ENCODE results near the gene TPST2. TPM values are rescaled to one million over a fixed set of nuclear protein-coding genes. Genes with fewer than 3 reads are reported as not detected.

Gene TPST2
- total RNA-seq, 1 donor from 2014 or later, result 63.1 TPM

DNA sequence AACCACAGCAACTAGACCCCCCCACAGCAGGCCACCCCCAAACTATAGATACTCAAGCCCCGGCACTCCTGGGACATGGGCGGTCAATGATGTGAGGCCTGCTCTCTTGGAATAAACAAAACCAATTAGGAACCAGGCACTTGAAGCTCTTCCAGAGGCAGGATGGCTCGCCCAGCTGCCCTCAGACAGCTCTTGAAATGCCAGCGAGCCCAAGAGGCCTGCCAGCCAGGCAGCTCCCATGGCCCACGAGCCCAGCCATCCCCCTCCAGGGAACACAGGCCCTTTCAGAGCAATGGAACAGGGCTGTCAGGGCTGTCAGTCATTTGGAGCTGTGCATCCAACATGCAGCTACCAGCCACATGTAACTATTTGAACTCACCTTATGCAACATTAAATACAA lies 43.6 kb downstream of the TPST2 start:
- ATAC-seq (peak; percentile 32 to 33), DNase-seq (no peak)
- Histone ChIP-seq H3K4me3 (no peak overlapping the region), H3K27ac (no peak overlapping the region), H3K4me1 (peaks cover 48% of the 10 kb centered on the region), H3K36me3 (peaks cover 23% of the 10 kb centered on the region), H3K27me3 (ENCODE audit: low read depth) (no peaks in the 10 kb centered on the region), H3K9me3 (no peaks in the 10 kb centered on the region)
- intact Hi-C loops (cut with DNase I), result no loop called here
- TF ChIP-seq, protein P1, sequence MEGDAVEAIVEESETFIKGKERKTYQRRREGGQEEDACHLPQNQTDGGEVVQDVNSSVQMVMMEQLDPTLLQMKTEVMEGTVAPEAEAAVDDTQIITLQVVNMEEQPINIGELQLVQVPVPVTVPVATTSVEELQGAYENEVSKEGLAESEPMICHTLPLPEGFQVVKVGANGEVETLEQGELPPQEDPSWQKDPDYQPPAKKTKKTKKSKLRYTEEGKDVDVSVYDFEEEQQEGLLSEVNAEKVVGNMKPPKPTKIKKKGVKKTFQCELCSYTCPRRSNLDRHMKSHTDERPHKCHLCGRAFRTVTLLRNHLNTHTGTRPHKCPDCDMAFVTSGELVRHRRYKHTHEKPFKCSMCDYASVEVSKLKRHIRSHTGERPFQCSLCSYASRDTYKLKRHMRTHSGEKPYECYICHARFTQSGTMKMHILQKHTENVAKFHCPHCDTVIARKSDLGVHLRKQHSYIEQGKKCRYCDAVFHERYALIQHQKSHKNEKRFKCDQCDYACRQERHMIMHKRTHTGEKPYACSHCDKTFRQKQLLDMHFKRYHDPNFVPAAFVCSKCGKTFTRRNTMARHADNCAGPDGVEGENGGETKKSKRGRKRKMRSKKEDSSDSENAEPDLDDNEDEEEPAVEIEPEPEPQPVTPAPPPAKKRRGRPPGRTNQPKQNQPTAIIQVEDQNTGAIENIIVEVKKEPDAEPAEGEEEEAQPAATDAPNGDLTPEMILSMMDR (IDR thresholded peaks at IDR 0.05), result no peak

GRCh38 chr22:26545827-26546226 lies 44.1 kb downstream of the TPST2 start:
- no peak for ATAC-seq
- intact Hi-C loops (cut with DNase I), result no loop called here
- TF ChIP-seq, protein P1 (IDR thresholded peaks at IDR 0.05), result no peak
- Histone ChIP-seq H3K4me3 (no peak overlapping the region), H3K36me3 (peaks cover 28% of the 10 kb centered on the region), H3K27ac (no peak overlapping the region), H3K9me3 (no peaks in the 10 kb centered on the region), H3K27me3 (ENCODE audit: low read depth) (no peaks in the 10 kb centered on the region), H3K4me1 (peaks cover 43% of the 10 kb centered on the region)
- no peak for DNase-seq

DNA sequence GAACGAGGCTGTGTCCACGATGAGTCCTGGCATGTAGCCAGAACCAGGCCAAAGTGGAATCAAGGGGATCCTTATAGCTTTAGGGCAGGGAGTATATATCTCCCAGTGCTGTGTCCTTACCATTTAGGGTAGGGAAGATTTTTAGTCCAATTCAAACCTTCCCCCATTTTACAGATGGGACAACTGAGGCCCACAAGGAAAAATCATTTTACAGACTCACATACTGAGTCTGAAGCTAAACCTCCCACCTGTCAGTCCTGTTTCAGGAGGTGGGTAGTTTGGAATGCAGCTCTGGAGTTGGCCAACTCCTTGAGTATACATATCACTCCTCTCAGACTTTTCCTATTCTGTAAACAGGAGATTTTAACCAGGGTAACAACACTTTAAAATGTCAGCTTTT lies 44.5 kb downstream of the TPST2 start:
- intact Hi-C loops (cut with DNase I), result no loop called here
- no peak overlapping the region for H3K4me3 ChIP-seq
- H3K4me1 ChIP-seq, result peaks cover 39% of the 10 kb centered on the region
- H3K36me3 ChIP-seq, result peaks cover 32% of the 10 kb centered on the region
- no peak overlapping the region for H3K27ac ChIP-seq
- ATAC-seq (peak in 1 of 2 donors; percentile 25), DNase-seq (no peak)
- no peaks in the 10 kb centered on the region for H3K9me3 ChIP-seq
- no peaks in the 10 kb centered on the region for H3K27me3 ChIP-seq (ENCODE audit: low read depth)
- TF ChIP-seq, protein P1 (IDR thresholded peaks at IDR 0.05), result no peak

GRCh38 chr22:26544489-26544888 lies 45.4 kb downstream of the TPST2 start:
- intact Hi-C loops (cut with DNase I), result no loop called here
- no peak overlapping the region for H3K27ac ChIP-seq
- H3K4me1 ChIP-seq, result peaks cover 33% of the 10 kb centered on the region
- TF ChIP-seq, protein P1 (IDR thresholded peaks at IDR 0.05), result no peak
- no peak overlapping the region for H3K4me3 ChIP-seq
- H3K9me3 ChIP-seq, result no peaks in the 10 kb centered on the region
- H3K36me3 ChIP-seq, result peaks cover 41% of the 10 kb centered on the region
- no peaks in the 10 kb centered on the region for H3K27me3 ChIP-seq (ENCODE audit: low read depth)
- DNase-seq (no peak), ATAC-seq (no peak)

DNA sequence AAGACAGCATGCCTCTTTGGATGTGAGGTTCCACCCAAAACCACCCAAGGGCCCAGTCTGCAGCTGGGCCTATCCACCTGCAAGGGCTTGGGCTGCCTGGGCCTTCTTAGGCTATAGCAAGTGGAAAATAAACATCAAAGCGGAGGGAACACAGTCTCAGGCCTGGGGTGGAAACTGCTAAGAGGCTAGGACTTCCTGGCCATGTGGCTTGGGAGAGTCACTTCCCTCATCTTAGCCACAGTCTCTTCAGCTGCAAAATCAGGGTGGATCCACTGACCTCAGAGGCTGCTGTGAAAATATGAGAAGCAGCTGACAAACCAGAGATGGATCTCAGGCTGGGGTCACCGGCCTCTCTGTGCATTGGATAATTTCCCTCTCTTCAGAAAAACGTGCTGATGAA lies 47.1 kb downstream of the TPST2 start:
- H3K4me1 ChIP-seq, result peaks cover 25% of the 10 kb centered on the region
- H3K27me3 ChIP-seq (ENCODE audit: low read depth), result no peaks in the 10 kb centered on the region
- ATAC-seq (peak; percentile 51 to 74), DNase-seq (no peak)
- intact Hi-C loops (cut with DNase I), result no loop called here
- peak overlapping the region; percentile 56 for H3K27ac ChIP-seq
- no peak overlapping the region for H3K4me3 ChIP-seq
- no peaks in the 10 kb centered on the region for H3K9me3 ChIP-seq
- TF ChIP-seq, protein P1 (IDR thresholded peaks at IDR 0.05), result no peak
- H3K36me3 ChIP-seq, result peaks cover 57% of the 10 kb centered on the region

Measured in lower lobe of right lung (tissue), 2 donors.